HG03460 (cell line): ENCODE results near the gene RALGPS2.
A peak's percentile ranks its signal among the peaks of the same experiment; 100 is the strongest.

Experiments used
- ATAC-seq: cut with Tn5 transposase; IDR thresholded peaks from one replicate; pipeline ENCODE4 v1.9.1; 2021; ENCODE audit not compliant: unreplicated experiment

Gene RALGPS2, protein sequence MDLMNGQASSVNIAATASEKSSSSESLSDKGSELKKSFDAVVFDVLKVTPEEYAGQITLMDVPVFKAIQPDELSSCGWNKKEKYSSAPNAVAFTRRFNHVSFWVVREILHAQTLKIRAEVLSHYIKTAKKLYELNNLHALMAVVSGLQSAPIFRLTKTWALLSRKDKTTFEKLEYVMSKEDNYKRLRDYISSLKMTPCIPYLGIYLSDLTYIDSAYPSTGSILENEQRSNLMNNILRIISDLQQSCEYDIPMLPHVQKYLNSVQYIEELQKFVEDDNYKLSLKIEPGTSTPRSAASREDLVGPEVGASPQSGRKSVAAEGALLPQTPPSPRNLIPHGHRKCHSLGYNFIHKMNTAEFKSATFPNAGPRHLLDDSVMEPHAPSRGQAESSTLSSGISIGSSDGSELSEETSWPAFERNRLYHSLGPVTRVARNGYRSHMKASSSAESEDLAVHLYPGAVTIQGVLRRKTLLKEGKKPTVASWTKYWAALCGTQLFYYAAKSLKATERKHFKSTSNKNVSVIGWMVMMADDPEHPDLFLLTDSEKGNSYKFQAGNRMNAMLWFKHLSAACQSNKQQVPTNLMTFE

DNA sequence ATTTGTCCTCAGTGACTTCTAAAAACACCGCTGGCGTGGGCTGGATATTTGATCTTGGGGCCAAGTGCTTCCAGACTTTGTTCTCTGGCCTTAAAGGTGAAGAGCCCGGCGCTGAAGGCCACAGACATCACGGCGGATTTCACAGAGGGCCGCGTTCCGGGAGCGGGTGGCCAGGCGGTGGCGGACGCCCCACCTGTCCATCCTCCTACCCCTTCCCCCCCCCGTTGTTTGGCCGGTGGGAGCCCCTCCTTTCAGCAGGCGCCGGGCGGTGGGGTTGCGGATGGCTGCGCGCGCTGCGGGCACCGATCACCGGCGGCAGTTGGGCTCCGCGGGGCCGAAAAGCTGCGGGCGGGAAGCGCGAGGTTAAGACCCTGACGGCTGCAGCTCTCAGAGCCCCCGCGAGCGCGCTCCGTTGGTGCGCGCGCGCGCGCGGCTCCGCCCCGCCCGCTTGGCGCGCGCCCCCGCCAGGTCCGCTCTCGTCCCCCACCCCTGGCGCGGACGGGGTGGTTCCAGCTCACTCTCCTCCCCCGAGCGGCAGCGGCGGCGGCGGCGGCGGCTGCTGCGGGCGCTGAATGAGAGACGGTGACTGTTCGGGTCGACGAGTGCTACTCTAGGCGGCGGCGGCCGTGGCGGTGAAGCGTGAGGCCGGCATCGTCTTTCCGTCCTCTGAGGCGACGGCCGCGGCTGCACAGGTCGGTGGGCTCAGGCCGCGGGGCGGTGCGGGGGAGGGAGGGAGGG lies at the start of gene RALGPS2:
Gene RALGPS2 (plus strand): TSS at position 517 of the 738 bp plus-strand sequence. CDS start 51,521 bp downstream, outside the sequence.
- ATAC-seq, result peak; percentile 53

DNA sequence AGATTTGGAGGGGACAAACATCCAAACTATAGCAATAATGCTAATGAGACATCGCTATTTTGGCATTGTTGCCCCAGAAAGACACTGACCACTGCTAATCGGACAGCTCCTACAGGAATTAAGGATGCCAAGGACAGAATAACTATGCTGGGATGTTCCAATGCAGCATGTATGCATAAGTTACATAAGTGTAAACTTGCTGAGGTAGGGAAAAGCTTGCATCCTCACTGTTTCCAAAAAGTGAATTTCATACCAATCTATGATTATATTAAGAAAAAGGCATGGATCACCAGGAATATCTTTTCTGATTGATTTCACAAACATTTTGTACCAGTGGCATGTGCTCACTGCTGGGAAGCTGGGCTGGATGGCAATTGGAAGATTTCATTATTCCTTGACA lies 45.8 kb upstream of the RALGPS2 start:
- no peak for ATAC-seq

GRCh38 chr1:178682429-178682828 lies 42.6 kb upstream of the RALGPS2 start:
- no peak for ATAC-seq

DNA sequence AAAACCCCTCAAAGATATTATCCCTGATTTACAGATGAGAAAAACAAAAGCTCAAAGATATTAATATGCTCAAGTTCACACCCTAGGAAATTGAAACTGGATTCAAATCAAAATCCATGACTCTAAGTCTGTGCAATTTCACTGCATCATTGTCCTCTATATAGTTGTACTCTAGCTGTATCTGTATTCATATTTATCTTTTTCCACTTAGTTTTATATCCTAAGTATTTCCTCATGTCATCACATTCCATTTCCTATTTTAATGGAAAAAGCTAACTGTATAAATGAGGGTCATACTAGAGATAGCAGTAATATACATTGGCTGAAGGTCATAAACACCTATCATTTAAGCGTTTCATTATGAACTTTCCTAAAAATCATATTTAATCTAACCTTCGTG lies 42.2 kb upstream of the RALGPS2 start:
- no peak for ATAC-seq

GRCh38 chr1:178683291-178683690 lies 41.8 kb upstream of the RALGPS2 start:
- ATAC-seq, result no peak

DNA sequence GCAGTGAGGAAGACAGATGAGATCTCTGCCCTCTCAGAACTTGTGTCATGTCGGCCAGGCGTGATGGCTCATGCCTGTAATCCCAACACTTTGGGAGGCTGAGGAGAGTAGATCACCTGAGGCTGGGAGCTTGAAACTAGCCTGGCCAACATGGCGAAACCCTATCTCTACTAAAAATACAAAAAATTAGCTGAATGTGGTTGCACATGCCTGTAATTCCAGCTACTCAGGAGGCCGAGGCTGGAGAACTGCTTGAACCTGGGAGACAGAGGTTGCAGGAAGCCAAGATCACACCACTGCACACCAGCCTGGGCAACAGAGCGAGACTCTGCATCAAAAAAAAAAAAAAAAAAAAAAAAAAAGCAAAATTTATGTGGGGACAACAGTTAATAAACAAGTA lies 40.9 kb upstream of the RALGPS2 start:
- no peak for ATAC-seq

- no peak for ATAC-seq
Observed at GRCh38 chr1:178684542-178685000, 40.5 kb upstream of the RALGPS2 start.

- ATAC-seq, result no peak
Observed at GRCh38 chr1:178686407-178686806, 38.6 kb upstream of the RALGPS2 start.

DNA sequence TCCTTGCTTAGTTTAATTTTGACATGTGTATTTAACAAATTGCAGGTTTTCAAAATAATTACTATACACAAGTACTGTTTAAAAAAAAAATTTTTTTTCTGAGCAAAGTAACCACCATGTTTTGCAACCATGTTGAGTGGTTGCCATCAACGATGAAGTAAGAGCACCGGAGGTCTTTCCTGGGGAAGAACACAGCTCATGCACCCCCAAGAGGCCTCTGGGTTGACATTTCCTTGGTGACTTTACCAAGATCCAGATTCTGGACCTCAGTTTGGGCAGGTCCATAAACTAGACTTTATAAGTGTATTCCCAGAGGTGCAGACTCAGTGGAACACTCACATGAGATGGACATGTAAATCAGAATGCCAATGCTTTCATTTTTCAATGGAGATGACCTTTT lies 36.8 kb upstream of the RALGPS2 start:
- no peak for ATAC-seq

DNA sequence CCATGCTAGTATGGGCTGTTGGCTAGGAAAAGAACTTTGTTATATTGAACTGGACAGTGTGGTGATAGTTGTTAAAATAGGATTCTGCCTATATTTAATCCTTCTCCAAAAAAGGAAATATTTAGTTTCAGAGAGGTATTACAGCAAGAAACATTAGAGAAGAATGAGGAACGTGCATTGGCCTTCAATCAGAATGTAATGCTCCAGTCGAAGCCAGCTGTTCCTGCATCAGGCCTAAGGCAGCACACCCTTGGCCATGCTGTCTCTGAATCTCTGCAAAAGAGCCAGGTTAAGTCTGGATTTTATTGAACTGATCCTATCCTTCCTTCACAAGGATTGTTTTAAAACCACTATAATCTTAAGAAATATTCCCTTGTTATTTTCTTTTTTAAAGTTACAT lies 35.3 kb upstream of the RALGPS2 start:
- ATAC-seq, result no peak

DNA sequence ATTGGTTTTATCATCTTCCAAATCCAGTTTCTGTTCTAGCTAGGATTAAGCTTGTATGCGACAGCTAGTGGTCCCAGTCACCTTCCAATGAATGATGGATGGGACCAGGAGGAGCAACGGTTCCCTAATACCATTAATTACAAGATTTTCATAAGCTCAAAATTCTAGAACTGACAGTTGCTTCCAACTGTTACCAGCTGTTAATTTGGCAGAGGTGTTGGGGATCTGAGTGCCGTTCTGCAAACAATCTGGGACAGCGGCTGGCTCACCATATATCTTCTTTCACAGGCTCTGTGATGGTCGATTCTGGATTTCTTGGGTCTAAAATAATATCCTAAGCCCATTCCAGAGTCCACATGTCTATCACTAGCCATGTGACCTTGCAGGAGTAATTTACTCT lies 34.5 kb upstream of the RALGPS2 start:
- no peak for ATAC-seq

- ATAC-seq, result no peak
Observed at GRCh38 chr1:178692564-178693327, 32.3 kb upstream of the RALGPS2 start.

DNA sequence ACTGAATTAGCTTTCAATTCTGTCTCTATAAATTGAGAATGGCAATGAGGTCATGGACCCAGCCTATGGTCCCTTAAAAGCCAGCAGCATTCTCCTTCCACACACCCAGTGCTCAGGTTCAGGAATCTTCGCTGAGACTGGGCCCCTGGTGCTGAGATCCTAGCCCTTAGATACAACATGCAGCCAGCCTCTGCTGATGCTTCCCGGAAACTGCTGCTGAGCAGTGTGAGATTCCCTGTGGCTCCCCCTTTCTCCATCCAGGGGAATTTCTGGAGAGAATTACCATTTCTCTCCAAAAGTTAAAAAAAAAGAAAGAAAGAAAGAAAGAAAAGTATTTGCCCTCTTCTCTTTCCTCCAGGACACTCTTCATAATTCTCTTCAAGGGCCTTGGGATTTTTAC lies 31.7 kb upstream of the RALGPS2 start:
- ATAC-seq, result no peak

GRCh38 chr1:178694923-178695525 lies 30.0 kb upstream of the RALGPS2 start:
- ATAC-seq, result no peak

DNA sequence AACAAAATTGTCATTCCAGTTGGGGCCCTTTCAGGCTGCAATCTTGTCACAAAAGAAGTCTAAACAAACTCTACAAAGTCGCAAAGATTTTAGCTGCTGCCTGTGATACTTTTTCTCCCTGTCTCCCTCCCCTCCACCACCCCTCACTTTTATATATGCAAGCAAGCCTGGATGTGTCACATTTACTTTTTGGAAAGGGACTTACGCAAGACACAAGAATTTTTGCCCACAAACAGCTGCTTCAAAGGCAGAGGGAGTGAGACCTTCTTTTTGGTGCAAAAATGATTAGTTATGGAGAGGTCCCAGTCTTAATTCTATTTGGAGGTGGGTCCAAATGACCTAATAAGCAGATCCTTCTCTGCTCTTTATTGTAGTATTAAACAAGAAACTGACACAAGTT lies 22.9 kb upstream of the RALGPS2 start:
- ATAC-seq, result no peak

DNA sequence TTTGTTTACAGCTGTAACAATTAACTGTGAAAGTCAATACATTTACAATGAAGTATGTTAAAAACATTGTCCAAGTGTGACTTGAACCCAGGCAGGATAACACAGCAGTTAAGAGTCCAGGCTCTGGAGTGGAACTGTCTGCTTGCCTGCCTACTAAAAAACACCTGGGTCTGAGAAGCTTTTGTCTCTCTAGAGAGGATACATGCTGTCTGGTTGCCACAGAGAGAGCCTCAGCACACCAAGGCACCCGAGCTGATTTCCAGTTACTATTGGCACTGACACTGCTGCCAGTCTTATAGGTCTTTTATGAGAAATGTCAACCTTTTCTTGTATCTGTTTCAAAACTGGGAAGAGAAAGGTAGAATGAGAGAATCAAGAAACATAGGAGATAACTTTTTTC lies 20.2 kb upstream of the RALGPS2 start:
- no peak for ATAC-seq

DNA sequence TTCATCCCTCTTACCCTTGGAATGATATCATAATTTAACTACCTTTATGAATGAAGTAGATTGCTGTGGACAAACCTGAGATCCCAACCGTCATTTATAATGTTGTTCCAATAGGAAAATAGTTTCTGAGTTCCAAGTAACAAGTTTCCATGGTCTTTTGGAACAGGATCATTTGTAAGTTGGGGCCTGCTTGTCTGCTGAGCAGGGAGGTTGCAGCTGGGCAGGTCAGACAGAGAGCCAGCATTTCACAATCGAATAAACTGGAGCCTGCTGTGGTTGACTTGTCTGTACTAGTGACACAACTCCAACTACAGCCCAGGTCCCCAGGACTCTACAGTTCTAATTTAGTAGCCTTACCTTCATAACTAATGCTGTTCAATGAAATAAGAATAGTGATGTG lies 18.6 kb upstream of the RALGPS2 start:
- no peak for ATAC-seq

DNA sequence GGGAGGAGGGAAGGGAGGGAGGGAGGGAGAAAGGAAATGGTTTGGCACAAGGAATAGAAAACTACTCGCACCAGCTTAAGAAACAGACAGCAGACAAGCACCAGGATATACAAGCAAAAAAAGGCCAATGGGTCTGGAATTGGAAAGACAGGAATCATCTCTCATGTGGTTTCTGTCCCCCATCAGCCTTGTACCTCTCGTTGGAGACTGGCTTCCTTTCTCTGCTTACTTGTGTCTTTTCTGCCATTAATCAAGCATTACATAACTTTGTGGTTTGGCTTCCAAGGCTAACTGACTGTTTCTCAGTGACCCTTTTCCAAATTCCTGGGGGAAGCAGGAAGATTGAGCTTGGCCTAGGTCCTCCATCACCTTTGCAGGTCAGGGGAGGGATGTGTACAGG lies 11.8 kb upstream of the RALGPS2 start:
- no peak for ATAC-seq

DNA sequence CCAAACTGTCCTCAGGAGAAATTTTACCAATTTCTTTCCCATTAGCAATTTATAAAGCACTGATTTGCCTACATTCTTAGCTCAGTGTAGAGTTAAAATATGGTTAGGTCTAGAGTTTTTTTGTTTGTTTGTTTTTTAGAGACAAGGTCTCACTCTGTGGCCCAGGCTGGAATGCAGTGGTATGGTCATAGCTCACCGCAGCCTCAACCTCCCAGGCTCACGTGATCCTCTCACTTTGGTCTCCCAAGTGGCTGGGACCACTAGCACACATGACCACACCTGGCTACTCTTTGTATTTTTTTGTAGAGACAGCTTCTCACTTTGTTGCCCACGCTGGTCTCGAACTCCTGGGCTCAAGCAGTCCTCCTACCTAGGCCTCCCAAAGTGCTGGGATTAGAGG lies 10.6 kb upstream of the RALGPS2 start:
- no peak for ATAC-seq

GRCh38 chr1:178716111-178716510 lies 8.9 kb upstream of the RALGPS2 start:
- ATAC-seq, result no peak

DNA sequence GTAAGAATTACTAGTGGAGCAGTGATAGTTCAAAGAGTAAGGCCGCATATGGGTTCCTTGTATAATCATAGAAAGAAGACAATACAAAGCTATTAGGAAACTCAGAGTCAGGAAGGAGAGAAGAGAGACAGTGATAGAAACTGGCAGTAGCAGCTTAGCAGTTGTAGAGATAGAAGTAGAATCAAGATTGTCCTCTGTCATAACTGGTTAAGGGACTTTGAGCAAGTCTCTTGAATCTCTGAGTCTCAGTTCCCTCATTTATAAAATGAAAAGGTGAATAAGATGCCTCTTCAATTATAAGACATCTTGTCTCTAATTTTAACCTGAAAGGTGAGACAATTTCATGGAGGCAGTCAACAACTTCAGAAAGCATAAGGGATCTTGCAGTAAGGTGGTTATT lies 6.5 kb upstream of the RALGPS2 start:
- no peak for ATAC-seq
